Skeletal muscle tissue (tissue), 4 donors: Measurements from ENCODE around the gene OR5B21. TPM values are rescaled to one million over a fixed set of nuclear protein-coding genes. Genes with fewer than 3 reads are reported as not detected.

Experiments
- H3K27ac ChIP-seq: one replicate; pipeline ENCODE4 v1.7.0; 2013; ENCODE audit warnings: mild to moderate bottlenecking, low read depth, low read length, inconsistent platforms
- H3K27me3 ChIP-seq, 3 donors: one replicate each; pipeline ENCODE4 v1.7.0; 2013; ENCODE audit warnings: low read length in 3 of 3; ENCODE audit not compliant: control insufficient read depth in 3 of 3, insufficient read depth in 3 of 3
- H3K36me3 ChIP-seq, 3 donors: one replicate each; pipeline ENCODE4 v1.7.0; 2013; ENCODE audit warnings: low read length in 3 of 3; ENCODE audit not compliant: control insufficient read depth in 3 of 3, insufficient read depth in 3 of 3
- H3K4me1 ChIP-seq, 3 donors: one replicate each; pipeline ENCODE4 v1.7.0; 2013; ENCODE audit warnings: low read length in 3 of 3, mild to moderate bottlenecking in 3 of 3; ENCODE audit not compliant: control insufficient read depth in 3 of 3, insufficient read depth in 3 of 3
- H3K4me3 ChIP-seq, 3 donors: one replicate each; pipeline ENCODE4 v1.7.0; 2013; ENCODE audit warnings: low read length in 3 of 3
- H3K9ac ChIP-seq, 3 donors: one replicate each; pipeline ENCODE4 v1.7.0; 2013; ENCODE audit warnings: low read length in 3 of 3, mild to moderate bottlenecking in 3 of 3, moderate library complexity in 2 of 3, low read depth in 1 of 3
- H3K9me3 ChIP-seq, 3 donors: one replicate each; pipeline ENCODE4 v1.7.0; 2013; ENCODE audit warnings: low read length in 3 of 3; ENCODE audit not compliant: control insufficient read depth in 3 of 3
- total RNA-seq: library from RNA; depleted of rRNA; stranded (reverse); fragments of >200 nt; gene quantifications from one replicate; pipeline ENCODE4 v1.2.3, GENCODE V29; 2014
- donor health status: Osteomylitis.

Gene OR5B21
- not detected for total RNA-seq

- H3K9me3 ChIP-seq = no peaks in the 10 kb centered on the region
- H3K27ac ChIP-seq = no peak within 1 kb of the TSS
- no peaks in the 10 kb centered on the region for H3K27me3 ChIP-seq
- no peak within 1 kb of the TSS for H3K9ac ChIP-seq
- H3K4me1 ChIP-seq = no peaks in the 10 kb centered on the region
- H3K36me3 ChIP-seq = no peaks in the 10 kb centered on the region
- H3K4me3 ChIP-seq = no peak within 1 kb of the TSS
These were observed at the start of gene OR5B21 for GRCh38 chr11:58508005-58508404. OR5B21 (minus strand) TSS chr11:58508105; CDS start chr11:58508105, 0 bp downstream.

- no peak overlapping the region for H3K27ac ChIP-seq
- H3K4me3 ChIP-seq = no peak overlapping the region
- H3K36me3 ChIP-seq = peaks cover 32 to 61% (median 45%) of the 10 kb centered on the region in 3 donors
These were observed 41.7 kb upstream of the OR5B21 start for GRCh38 chr11:58549644-58550043.

GRCh38 chr11:58546841-58547240 is 38.9 kb upstream of the OR5B21 start:
- peaks cover 30 to 44% (median 36%) of the 10 kb centered on the region in 3 donors for H3K36me3 ChIP-seq

More at GRCh38 chr11:58549644-58550043, 41.7 kb upstream of the OR5B21 start:
- H3K9ac ChIP-seq = no peak overlapping the region
- no peaks in the 10 kb centered on the region for H3K27me3 ChIP-seq
- no peaks in the 10 kb centered on the region for H3K9me3 ChIP-seq
- H3K4me1 ChIP-seq = no peaks in the 10 kb centered on the region

GRCh38 chr11:58531865-58532341 is 24.0 kb upstream of the OR5B21 start:
- H3K36me3 ChIP-seq = peaks cover 11 to 26% (median 17%) of the 10 kb centered on the region in 3 donors
- H3K4me3 ChIP-seq = no peak overlapping the region
- no peaks in the 10 kb centered on the region for H3K9me3 ChIP-seq
- no peak overlapping the region for H3K27ac ChIP-seq
- H3K9ac ChIP-seq = no peak overlapping the region
- H3K27me3 ChIP-seq = no peaks in the 10 kb centered on the region
- no peaks in the 10 kb centered on the region for H3K4me1 ChIP-seq

More at GRCh38 chr11:58546841-58547240, 38.9 kb upstream of the OR5B21 start:
- no peaks in the 10 kb centered on the region for H3K9me3 ChIP-seq
- no peak overlapping the region for H3K4me3 ChIP-seq
- H3K4me1 ChIP-seq = no peaks in the 10 kb centered on the region
- H3K9ac ChIP-seq = no peak overlapping the region
- no peaks in the 10 kb centered on the region for H3K27me3 ChIP-seq
- H3K27ac ChIP-seq = no peak overlapping the region

- Histone ChIP-seq H3K36me3 (peaks cover 11 to 26% (median 17%) of the 10 kb centered on the region in 3 donors), H3K27ac (no peak overlapping the region), H3K4me1 (no peaks in the 10 kb centered on the region), H3K9me3 (no peaks in the 10 kb centered on the region), H3K4me3 (no peak overlapping the region), H3K9ac (no peak overlapping the region), H3K27me3 (no peaks in the 10 kb centered on the region)
These were observed 22.3 kb upstream of the OR5B21 start for GRCh38 chr11:58530236-58530635.

- Histone ChIP-seq H3K36me3 (peaks cover 8 to 24% (median 17%) of the 10 kb centered on the region in 3 donors), H3K9ac (no peak overlapping the region), H3K9me3 (no peaks in the 10 kb centered on the region), H3K4me3 (no peak overlapping the region), H3K4me1 (no peaks in the 10 kb centered on the region), H3K27me3 (no peaks in the 10 kb centered on the region), H3K27ac (no peak overlapping the region)
These were observed 19.5 kb upstream of the OR5B21 start for GRCh38 chr11:58527429-58527828.

GRCh38 chr11:58526721-58527120 is 18.8 kb upstream of the OR5B21 start:
- H3K9me3 ChIP-seq = no peaks in the 10 kb centered on the region
- no peak overlapping the region for H3K9ac ChIP-seq
- no peak overlapping the region for H3K27ac ChIP-seq
- H3K27me3 ChIP-seq = no peaks in the 10 kb centered on the region
- peaks cover 8 to 19% (median 17%) of the 10 kb centered on the region in 3 donors for H3K36me3 ChIP-seq
- no peaks in the 10 kb centered on the region for H3K4me1 ChIP-seq
- no peak overlapping the region for H3K4me3 ChIP-seq

- Histone ChIP-seq H3K4me3 (no peak overlapping the region), H3K27me3 (no peaks in the 10 kb centered on the region), H3K9me3 (no peaks in the 10 kb centered on the region), H3K27ac (no peak overlapping the region), H3K9ac (no peak overlapping the region), H3K36me3 (peaks cover 8 to 15% (median 14%) of the 10 kb centered on the region in 3 donors), H3K4me1 (no peaks in the 10 kb centered on the region)
These were observed 17.2 kb upstream of the OR5B21 start for GRCh38 chr11:58525037-58525614.

GRCh38 chr11:58524232-58525036 is 16.5 kb upstream of the OR5B21 start:
- Histone ChIP-seq H3K4me3 (peak overlapping the region in 2 of 3 donors; percentile 33 to 34), H3K27ac (no peak overlapping the region), H3K4me1 (no peaks in the 10 kb centered on the region), H3K9ac (no peak overlapping the region), H3K9me3 (no peaks in the 10 kb centered on the region), H3K27me3 (no peaks in the 10 kb centered on the region), H3K36me3 (peaks cover 8 to 15% (median 14%) of the 10 kb centered on the region in 3 donors)
